NB4 (cell line): ENCODE measurements around the gene HS3ST4.

Experiments used
- MYC ChIP-seq: IDR thresholded peaks from 2 replicates; pipeline ENCODE4 v1.6.1; 2011; ENCODE audit warnings: low read depth, low read length
- POLR2A ChIP-seq: IDR thresholded peaks from 2 replicates; pipeline ENCODE4 v1.6.1; 2011; ENCODE audit warnings: mild to moderate bottlenecking; ENCODE audit not compliant: insufficient read length; ENCODE audit errors: extremely low read depth
- TF ChIP-seq, protein P1 (sequence below): IDR thresholded peaks from one replicate; pipeline ENCODE4 v1.5.1; 2012; ENCODE audit warnings: low read depth, low read length
- TF ChIP-seq, protein P2 (sequence below): IDR thresholded peaks from 2 replicates; pipeline ENCODE4 v1.6.1; 2011; ENCODE audit warnings: low read depth, low read length

DNA sequence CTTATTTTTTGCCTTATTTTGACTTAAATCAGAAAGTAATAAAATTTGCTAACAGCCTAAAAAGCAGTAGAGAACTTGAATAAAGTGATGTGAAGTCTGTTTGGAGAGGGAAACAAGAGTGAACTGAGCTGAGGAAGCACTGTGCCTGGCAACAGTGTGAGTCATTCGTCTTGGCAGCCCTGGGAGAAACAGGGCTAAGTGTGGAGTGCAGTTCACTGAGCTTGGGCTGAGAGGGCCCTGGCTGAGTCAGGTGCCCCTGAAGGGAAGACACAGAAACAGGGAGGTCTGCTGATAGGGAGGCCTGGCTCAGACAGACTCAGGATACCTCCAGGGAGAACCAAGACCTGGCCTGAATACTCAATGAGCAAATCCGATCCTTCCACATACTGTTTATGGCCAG lies 132.1 kb downstream of the HS3ST4 start:
- TF ChIP-seq, protein P1, sequence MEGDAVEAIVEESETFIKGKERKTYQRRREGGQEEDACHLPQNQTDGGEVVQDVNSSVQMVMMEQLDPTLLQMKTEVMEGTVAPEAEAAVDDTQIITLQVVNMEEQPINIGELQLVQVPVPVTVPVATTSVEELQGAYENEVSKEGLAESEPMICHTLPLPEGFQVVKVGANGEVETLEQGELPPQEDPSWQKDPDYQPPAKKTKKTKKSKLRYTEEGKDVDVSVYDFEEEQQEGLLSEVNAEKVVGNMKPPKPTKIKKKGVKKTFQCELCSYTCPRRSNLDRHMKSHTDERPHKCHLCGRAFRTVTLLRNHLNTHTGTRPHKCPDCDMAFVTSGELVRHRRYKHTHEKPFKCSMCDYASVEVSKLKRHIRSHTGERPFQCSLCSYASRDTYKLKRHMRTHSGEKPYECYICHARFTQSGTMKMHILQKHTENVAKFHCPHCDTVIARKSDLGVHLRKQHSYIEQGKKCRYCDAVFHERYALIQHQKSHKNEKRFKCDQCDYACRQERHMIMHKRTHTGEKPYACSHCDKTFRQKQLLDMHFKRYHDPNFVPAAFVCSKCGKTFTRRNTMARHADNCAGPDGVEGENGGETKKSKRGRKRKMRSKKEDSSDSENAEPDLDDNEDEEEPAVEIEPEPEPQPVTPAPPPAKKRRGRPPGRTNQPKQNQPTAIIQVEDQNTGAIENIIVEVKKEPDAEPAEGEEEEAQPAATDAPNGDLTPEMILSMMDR = no peak
- TF ChIP-seq, protein P2, sequence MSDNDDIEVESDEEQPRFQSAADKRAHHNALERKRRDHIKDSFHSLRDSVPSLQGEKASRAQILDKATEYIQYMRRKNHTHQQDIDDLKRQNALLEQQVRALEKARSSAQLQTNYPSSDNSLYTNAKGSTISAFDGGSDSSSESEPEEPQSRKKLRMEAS = no peak
- TF ChIP-seq POLR2A = no peak
- TF ChIP-seq MYC = no peak
